HEK293 (cell line): ENCODE measurements around the gene BCKDHB.

Experiments used
- CTCF ChIA-PET: fragments of 350-600 bp; formaldehyde crosslinking; extraction: SDS; loops from one replicate; lab custom pipeline; 2021; ENCODE audit warnings: antibody characterized with exemption; lab: Yijun Ruan, JAX
- POLR2A ChIA-PET: fragments of 300-600 bp; formaldehyde crosslinking; extraction: SDS; loops from one replicate; lab custom pipeline; 2020; ENCODE audit warnings: antibody characterized with exemption, inconsistent platforms; lab: Yijun Ruan, JAX
- H3K27ac ChIP-seq: fragments of 200-500 bp; sonication (Bioruptor generic); 2 replicates; pipeline ENCODE4 v1.5.1; 2014; ENCODE audit warnings: low read depth, low read length, control low read depth, inconsistent platforms; ENCODE audit errors: extremely low read depth
- H3K36me3 ChIP-seq, 2 experiments: fragments of 200-500 bp in 1 of 2; sonication (Bioruptor generic) in 1 of 2; 1 replicate in 1 of 2; 2 replicates in 1 of 2; pipeline ENCODE4 v1.5.1; 2014 to 2017; ENCODE audit warnings: inconsistent platforms in 2 of 2, low read length in 2 of 2; ENCODE audit not compliant: control insufficient read depth in 2 of 2, insufficient read depth in 1 of 2
- H3K4me1 ChIP-seq: fragments of 200-500 bp; sonication (Bioruptor generic); 2 replicates; pipeline ENCODE4 v1.5.1; 2014; ENCODE audit warnings: mild to moderate bottlenecking, low read length, inconsistent platforms; ENCODE audit not compliant: control insufficient read depth, insufficient read depth
- H3K4me3 ChIP-seq: 2 replicates; pipeline ENCODE4 v1.5.1; 2011; ENCODE audit warnings: low read depth, mild to moderate bottlenecking, control low read depth, low read length, moderate library complexity
- H3K9me3 ChIP-seq: fragments of 200-500 bp; sonication (Bioruptor generic); 2 replicates; pipeline ENCODE4 v1.5.1; 2014; ENCODE audit warnings: low read depth, low read length, inconsistent platforms; ENCODE audit not compliant: control insufficient read depth, insufficient read depth
- BCL11A ChIP-seq: fragments of 450-650 bp; formaldehyde crosslinking; IDR thresholded peaks from 2 replicates; pipeline ENCODE4 v1.5.1; 2016; ENCODE audit warnings: low read depth, missing biosample characterization, missing genetic modification characterization
- GLIS1 ChIP-seq: fragments of 450-650 bp; formaldehyde crosslinking; IDR thresholded peaks from 2 replicates; pipeline ENCODE4 v1.5.1; 2016; ENCODE audit warnings: missing biosample characterization, missing genetic modification characterization
- HOXA7 ChIP-seq: sonication (generic); formaldehyde crosslinking; IDR thresholded peaks from 2 replicates; pipeline ENCODE4 v1.8.1; 2022; ENCODE audit warnings: missing genetic modification reagents, borderline replicate concordance
- KLF8 ChIP-seq: fragments of 450-650 bp; formaldehyde crosslinking; IDR thresholded peaks from 2 replicates; pipeline ENCODE4 v1.5.1; 2016; ENCODE audit warnings: missing biosample characterization, missing genetic modification characterization
- MZF1 ChIP-seq: fragments of 450-650 bp; formaldehyde crosslinking; IDR thresholded peaks from 2 replicates; pipeline ENCODE4 v1.5.1; 2017; ENCODE audit warnings: missing biosample characterization, missing genetic modification characterization, borderline replicate concordance
- SETDB1 ChIP-seq: IDR thresholded peaks from one replicate; pipeline ENCODE4 v1.6.1; 2017; ENCODE audit warnings: mild to moderate bottlenecking, low read length, moderate library complexity, mixed read lengths; ENCODE audit not compliant: insufficient read length
- ZBTB17 ChIP-seq: fragments of 450-650 bp; formaldehyde crosslinking; IDR thresholded peaks from 2 replicates; pipeline ENCODE4 v1.5.1; 2016; ENCODE audit warnings: missing biosample characterization, missing genetic modification characterization
- ZFP41 ChIP-seq: fragments of 450-650 bp; formaldehyde crosslinking; IDR thresholded peaks from 2 replicates; pipeline ENCODE4 v1.5.1; 2016; ENCODE audit warnings: missing biosample characterization, missing genetic modification characterization, borderline replicate concordance
- ZNF157 ChIP-seq: fragments of 450-650 bp; formaldehyde crosslinking; IDR thresholded peaks from 2 replicates; pipeline ENCODE4 v1.5.1; 2016; ENCODE audit warnings: missing biosample characterization, missing genetic modification characterization
- ZNF449 ChIP-seq: fragments of 450-650 bp; formaldehyde crosslinking; IDR thresholded peaks from 2 replicates; pipeline ENCODE4 v1.5.1; 2017; ENCODE audit warnings: missing biosample characterization, mild to moderate bottlenecking, missing genetic modification characterization, moderate library complexity
- ZNF473 ChIP-seq: fragments of 450-650 bp; formaldehyde crosslinking; IDR thresholded peaks from 2 replicates; pipeline ENCODE4 v1.5.1; 2017; ENCODE audit warnings: missing biosample characterization, missing genetic modification characterization
- ZNF48 ChIP-seq: fragments of 450-650 bp; formaldehyde crosslinking; IDR thresholded peaks from 2 replicates; pipeline ENCODE4 v1.5.1; 2016; ENCODE audit warnings: missing biosample characterization, missing genetic modification characterization
- ZNF501 ChIP-seq: fragments of 450-650 bp; formaldehyde crosslinking; IDR thresholded peaks from 2 replicates; pipeline ENCODE4 v1.5.1; 2016; ENCODE audit warnings: missing biosample characterization, missing genetic modification characterization
- ZNF585B ChIP-seq: fragments of 450-650 bp; formaldehyde crosslinking; IDR thresholded peaks from 2 replicates; pipeline ENCODE4 v1.5.1; 2016; ENCODE audit warnings: missing biosample characterization, missing genetic modification characterization
- ZNF660 ChIP-seq: fragments of 450-650 bp; IDR thresholded peaks from 2 replicates; pipeline ENCODE4 v1.5.1; 2018; ENCODE audit warnings: missing biosample characterization, mild to moderate bottlenecking, missing genetic modification characterization
- ZNF776 ChIP-seq: fragments of 450-650 bp; formaldehyde crosslinking; IDR thresholded peaks from 2 replicates; pipeline ENCODE4 v1.5.0; 2017; ENCODE audit warnings: missing biosample characterization, missing genetic modification characterization, borderline replicate concordance
- ZNF785 ChIP-seq: fragments of 450-650 bp; formaldehyde crosslinking; IDR thresholded peaks from 2 replicates; pipeline ENCODE4 v1.5.1; 2016; ENCODE audit warnings: missing biosample characterization, missing genetic modification characterization
- ZNF837 ChIP-seq: fragments of 450-650 bp; formaldehyde crosslinking; IDR thresholded peaks from 2 replicates; pipeline ENCODE4 v1.5.1; 2016; ENCODE audit warnings: missing biosample characterization, missing genetic modification characterization
- ZSCAN18 ChIP-seq: fragments of 450-650 bp; formaldehyde crosslinking; IDR thresholded peaks from 2 replicates; pipeline ENCODE4 v1.5.1; 2016; ENCODE audit warnings: missing biosample characterization, missing genetic modification characterization
- TF ChIP-seq, protein P1 (sequence below): fragments of 450-650 bp; formaldehyde crosslinking; IDR thresholded peaks from 2 replicates; pipeline ENCODE4 v1.5.1; 2016; ENCODE audit warnings: missing biosample characterization, missing genetic modification characterization
- TF ChIP-seq, protein P2 (sequence below): fragments of 450-650 bp; formaldehyde crosslinking; IDR thresholded peaks from 2 replicates; pipeline ENCODE4 v1.5.1; 2016; ENCODE audit warnings: missing biosample characterization, missing genetic modification characterization

Gene BCKDHB

DNA sequence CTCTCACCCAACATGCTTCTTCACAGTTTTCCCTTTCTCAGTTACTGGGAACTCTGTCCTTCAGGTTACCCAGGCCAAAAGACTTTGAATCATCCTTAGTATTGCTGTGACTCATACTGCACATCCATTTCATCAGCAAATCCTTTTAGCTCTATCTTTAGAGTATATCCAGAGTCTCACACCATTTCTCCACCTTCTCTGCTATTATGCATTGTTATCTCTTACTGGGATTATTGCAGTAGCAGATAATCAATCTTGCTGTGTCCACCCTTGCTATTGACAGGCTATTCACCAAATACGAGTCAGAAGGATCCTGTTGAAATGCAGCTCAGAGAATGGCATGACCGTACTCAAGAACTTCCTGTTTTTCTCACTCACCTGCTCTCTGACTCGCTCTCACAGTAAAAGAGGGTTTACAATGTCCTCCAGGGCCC is 57.3 kb downstream of the BCKDHB start:
- no peak for TF ChIP-seq ZNF473 (tag by site-specific recombination)
- TF ChIP-seq SETDB1, result peak; percentile 13
- no peak for TF ChIP-seq HOXA7 (CRISPR knock-in tag)
- POLR2A ChIA-PET, result interaction anchor here (1.0 kb wide), 1 partner anchor 58 kb away, joined by 3 read pairs; the partner anchor contains the start of gene BCKDHB
- Histone ChIP-seq H3K9me3 (no peaks in the 10 kb centered on the region), H3K27ac (no peak overlapping the region), H3K4me1 (no peaks in the 10 kb centered on the region), H3K4me3 (no peak overlapping the region), H3K36me3 (peaks cover 0 to 4% of the 10 kb centered on the region in 2 experiments; a peak in 1 of 3 replicates)
- CTCF ChIA-PET, result interaction anchor here (0.7 to 1.1 kb wide), 2 partner anchors 12 to 84 kb away, joined by 3 to 5 read pairs; no protein-coding TSS in a partner anchor

DNA sequence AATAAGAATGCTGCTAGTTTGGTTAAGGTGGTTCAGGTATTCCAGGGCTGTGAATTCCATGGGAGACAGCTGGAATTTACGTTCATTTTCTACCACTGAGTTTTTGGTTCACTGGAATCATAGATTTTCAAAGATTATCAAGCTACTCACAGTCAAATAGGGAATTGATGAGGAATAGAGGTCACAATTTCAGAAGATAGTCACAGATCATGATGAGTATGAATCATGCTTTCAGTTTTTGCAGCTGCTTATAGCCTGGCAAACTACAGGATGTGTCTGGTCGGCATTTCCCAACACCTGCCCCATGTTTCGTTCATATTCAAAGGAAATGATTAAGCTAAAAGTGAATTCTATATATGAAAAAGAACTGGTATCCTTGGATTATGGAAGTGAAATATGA is 58.7 kb downstream of the BCKDHB start:
- CTCF ChIA-PET, result interaction anchor here (0.6 to 1.2 kb wide), 5 partner anchors 14 to 293 kb away, joined by 3 read pairs; no protein-coding TSS in a partner anchor
- no peaks in the 10 kb centered on the region for H3K4me1 ChIP-seq
- no peak for TF ChIP-seq ZNF785 (tag by site-specific recombination)
- TF ChIP-seq, protein P1, sequence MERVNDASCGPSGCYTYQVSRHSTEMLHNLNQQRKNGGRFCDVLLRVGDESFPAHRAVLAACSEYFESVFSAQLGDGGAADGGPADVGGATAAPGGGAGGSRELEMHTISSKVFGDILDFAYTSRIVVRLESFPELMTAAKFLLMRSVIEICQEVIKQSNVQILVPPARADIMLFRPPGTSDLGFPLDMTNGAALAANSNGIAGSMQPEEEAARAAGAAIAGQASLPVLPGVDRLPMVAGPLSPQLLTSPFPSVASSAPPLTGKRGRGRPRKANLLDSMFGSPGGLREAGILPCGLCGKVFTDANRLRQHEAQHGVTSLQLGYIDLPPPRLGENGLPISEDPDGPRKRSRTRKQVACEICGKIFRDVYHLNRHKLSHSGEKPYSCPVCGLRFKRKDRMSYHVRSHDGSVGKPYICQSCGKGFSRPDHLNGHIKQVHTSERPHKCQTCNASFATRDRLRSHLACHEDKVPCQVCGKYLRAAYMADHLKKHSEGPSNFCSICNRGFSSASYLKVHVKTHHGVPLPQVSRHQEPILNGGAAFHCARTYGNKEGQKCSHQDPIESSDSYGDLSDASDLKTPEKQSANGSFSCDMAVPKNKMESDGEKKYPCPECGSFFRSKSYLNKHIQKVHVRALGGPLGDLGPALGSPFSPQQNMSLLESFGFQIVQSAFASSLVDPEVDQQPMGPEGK (tag by site-specific recombination), result no peak
- TF ChIP-seq ZFP41 (tag by site-specific recombination), result no peak
- TF ChIP-seq ZNF157 (tag by site-specific recombination), result no peak
- no peak for TF ChIP-seq ZNF837 (tag by site-specific recombination)
- TF ChIP-seq KLF8 (tag by site-specific recombination), result no peak
- no peak for TF ChIP-seq BCL11A (tag by site-specific recombination)
- no peak for TF ChIP-seq ZNF660
- no peak for TF ChIP-seq ZNF776
- TF ChIP-seq, protein P2, sequence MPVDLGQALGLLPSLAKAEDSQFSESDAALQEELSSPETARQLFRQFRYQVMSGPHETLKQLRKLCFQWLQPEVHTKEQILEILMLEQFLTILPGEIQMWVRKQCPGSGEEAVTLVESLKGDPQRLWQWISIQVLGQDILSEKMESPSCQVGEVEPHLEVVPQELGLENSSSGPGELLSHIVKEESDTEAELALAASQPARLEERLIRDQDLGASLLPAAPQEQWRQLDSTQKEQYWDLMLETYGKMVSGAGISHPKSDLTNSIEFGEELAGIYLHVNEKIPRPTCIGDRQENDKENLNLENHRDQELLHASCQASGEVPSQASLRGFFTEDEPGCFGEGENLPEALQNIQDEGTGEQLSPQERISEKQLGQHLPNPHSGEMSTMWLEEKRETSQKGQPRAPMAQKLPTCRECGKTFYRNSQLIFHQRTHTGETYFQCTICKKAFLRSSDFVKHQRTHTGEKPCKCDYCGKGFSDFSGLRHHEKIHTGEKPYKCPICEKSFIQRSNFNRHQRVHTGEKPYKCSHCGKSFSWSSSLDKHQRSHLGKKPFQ, result no peak
- no peak for TF ChIP-seq ZNF449 (tag by site-specific recombination)
- no peak for TF ChIP-seq ZNF585B (tag by site-specific recombination)
- no peak for TF ChIP-seq MZF1
- TF ChIP-seq ZSCAN18, result no peak
- TF ChIP-seq GLIS1, result no peak
- no peak for TF ChIP-seq ZNF48
- no peak for TF ChIP-seq ZNF501 (tag by site-specific recombination)
- no peak for TF ChIP-seq ZBTB17 (tag by site-specific recombination)
- H3K27ac ChIP-seq, result no peak overlapping the region
- H3K36me3 ChIP-seq, result peaks cover 0 to 4% of the 10 kb centered on the region in 2 experiments; a peak in 1 of 3 replicates
- H3K9me3 ChIP-seq, result no peaks in the 10 kb centered on the region
- H3K4me3 ChIP-seq, result no peak overlapping the region
- POLR2A ChIA-PET, result no interaction called here
